Left colon (tissue), 2 donors: ENCODE results near the gene NCKAP1. TPM values are rescaled to one million over a fixed set of nuclear protein-coding genes. Genes with fewer than 3 reads are reported as not detected.
A peak's percentile ranks its signal among the peaks of the same experiment; 100 is the strongest.
"Not testable (repeated sequence)": the region's sequence is repeated elsewhere in the genome, so short reads cannot be mapped to it uniquely, and the experiment has no call there.

ENCODE experiments used
- ATAC-seq: fragments of 200-7000 bp; cut with Tn5 transposase; one replicate; pipeline ENCODE4 v1.9.1; 2020; ENCODE audit warnings: mild to moderate bottlenecking, moderate library complexity
- DNase-seq, 2 donors: peaks; one replicate each; pipeline ENCODE4 v3.0.0-alpha.2; 2020
- intact Hi-C, 2 donors: fragments of 100-400 bp; cut with DNase I in 1 of 2; cut with micrococcal nuclease in 1 of 2; formaldehyde crosslinking; loops; one replicate each; pipeline versions ENCODE4 v1.11.2 to v1.14.0; 2022; cut with DNase I, micrococcal nuclease
- total RNA-seq, 2 donors: library from RNA; stranded (reverse); fragmentation: NEBNext Ultra II Directional; extraction: Animal tissue kit (Norgen Biotek cat#: 25700); gene quantifications; one replicate each; pipeline ENCODE4 v1.2.1, GENCODE V29; 2021
- donor health status: DM: no; HTN: no; CAD: no.
- donor health status: DM: yes; HTN: yes; CAD: no.

Gene NCKAP1
- total RNA-seq, 2 donors from 2014 or later, result 108 to 119 TPM

- intact Hi-C loops, result no loop called here
- ATAC-seq, result no peak
- DNase-seq, result no peak
Measured at GRCh38 chr2:182898718-182899117, 139.5 kb downstream of the NCKAP1 start.

- DNase-seq (no peak), ATAC-seq (no peak)
- intact Hi-C loops, result no loop called here
Measured at GRCh38 chr2:182897137-182897536, 141.1 kb downstream of the NCKAP1 start.

- ATAC-seq, result no peak
- DNase-seq, result no peak
- intact Hi-C loops, result no loop called here
Measured at GRCh38 chr2:182895798-182896197, 142.5 kb downstream of the NCKAP1 start.

- DNase-seq (no peak), ATAC-seq (no peak)
- intact Hi-C loops, result no loop called here
Measured at GRCh38 chr2:182895169-182895568, 143.1 kb downstream of the NCKAP1 start.

GRCh38 chr2:182894174-182894573 lies 144.1 kb downstream of the NCKAP1 start:
- intact Hi-C loops, result no loop called here

GRCh38 chr2:182893666-182894065 lies 144.6 kb downstream of the NCKAP1 start:
- intact Hi-C loops, result no loop called here
- ATAC-seq, result no peak
- DNase-seq, result no peak

More at GRCh38 chr2:182894174-182894573, 144.1 kb downstream of the NCKAP1 start:
- no peak for ATAC-seq
- no peak for DNase-seq

DNA sequence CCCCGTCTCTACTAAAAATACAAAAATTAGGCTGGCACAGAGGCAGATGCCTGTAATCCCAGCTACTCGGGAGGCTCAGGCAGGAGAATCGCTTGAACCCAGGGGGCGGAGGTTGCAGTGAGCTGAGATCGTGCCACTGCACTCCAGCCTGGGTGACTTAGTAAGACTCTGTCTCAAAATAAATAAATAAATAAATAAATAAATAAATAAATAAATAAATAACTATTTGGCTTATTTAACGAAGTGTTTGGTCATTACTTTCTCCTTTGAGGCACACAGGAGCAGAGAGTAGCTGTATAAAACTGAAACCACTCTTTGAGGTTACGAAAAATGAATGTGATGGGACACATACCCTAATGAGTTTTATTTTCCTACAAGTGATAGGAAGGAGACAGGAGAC lies 145.2 kb downstream of the NCKAP1 start:
- DNase-seq, ATAC-seq, intact Hi-C loops: not testable (repeated sequence)

DNA sequence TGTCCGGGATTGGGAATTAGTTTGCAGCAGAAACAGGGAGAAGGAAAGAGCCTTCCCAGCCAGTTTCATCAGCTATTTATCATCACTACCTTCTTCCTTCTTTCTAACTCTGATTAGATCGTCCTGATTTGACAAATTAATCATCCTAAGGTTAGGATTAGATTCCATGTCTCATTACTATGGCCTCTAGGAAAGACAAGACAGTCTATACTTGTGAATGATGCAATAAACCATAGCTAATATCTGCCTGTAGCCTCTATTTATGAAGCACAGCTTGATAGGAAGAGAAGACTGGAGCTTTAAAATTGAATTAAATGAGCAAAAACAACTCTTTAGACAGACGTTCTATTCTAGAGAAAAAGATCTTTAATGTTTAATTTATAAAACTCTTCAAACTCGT lies 146.6 kb downstream of the NCKAP1 start:
- ATAC-seq (no peak), DNase-seq (no peak)
- intact Hi-C loops, result no loop called here

DNA sequence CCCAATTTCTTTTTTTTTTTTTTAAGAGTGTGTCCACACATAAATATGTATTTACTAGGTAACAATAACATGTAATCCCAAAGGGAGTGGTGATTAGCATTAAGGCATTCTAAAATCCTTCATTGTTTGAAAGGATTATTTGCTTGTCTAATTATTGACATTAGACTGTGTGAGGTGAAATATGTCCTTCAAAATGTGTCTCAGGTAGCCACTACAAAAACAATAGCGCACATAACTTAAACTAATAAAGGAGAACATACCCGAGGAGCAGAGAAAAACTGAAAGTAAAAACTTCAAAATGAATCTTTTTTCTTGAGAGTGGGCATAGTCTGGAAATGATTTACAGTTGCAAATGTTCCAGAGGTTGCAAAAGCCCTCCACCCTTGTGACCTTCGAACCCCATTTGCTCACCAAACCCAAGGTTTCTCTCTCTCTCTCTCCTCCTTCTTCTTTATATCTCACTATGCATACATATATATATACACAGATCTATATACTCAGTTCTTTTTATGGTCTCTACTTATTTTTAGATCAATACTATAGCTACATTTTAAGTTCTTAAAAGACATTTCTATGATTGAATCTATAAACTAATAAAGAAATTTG lies 147.4 kb downstream of the NCKAP1 start:
- ATAC-seq (peak; percentile 58), DNase-seq (no peak)
- intact Hi-C loops, result no loop called here

- ATAC-seq, result peak; percentile 27
- intact Hi-C loops, result no loop called here
- no peak for DNase-seq
Measured at GRCh38 chr2:182890305-182890704, 148.0 kb downstream of the NCKAP1 start.

DNA sequence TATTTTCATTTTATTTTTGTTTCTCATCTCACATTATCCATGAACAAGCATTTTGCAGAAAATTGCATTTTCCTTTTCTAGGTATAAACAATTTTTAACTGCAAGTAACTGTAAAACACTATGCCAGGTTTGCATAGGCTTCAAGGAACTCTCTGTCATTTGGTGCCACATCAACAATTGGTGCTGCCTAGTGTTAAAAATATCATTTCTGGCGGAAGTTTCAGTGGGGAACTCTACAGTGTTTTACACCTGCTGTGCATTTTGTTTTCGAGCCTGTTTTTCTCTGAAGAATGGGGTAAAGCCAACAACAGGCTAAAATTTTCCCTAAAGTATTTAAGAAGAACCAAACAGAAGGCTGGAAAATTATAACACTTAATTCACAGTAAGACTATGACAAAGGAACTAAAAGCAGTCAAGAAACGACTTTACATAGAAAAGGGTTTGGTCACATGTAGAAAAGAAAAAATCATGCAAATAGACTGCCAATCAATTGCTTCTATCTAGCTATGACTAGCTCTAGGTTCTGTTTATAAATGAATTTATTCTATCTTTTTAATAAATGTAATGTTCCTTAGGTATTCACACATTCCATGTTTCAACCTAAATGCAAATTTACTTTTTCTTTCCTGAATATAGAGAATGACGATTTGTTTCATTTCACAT lies 150.4 kb downstream of the NCKAP1 start:
- DNase-seq, result no peak
- intact Hi-C loops, result no loop called here
- no peak for ATAC-seq

DNA sequence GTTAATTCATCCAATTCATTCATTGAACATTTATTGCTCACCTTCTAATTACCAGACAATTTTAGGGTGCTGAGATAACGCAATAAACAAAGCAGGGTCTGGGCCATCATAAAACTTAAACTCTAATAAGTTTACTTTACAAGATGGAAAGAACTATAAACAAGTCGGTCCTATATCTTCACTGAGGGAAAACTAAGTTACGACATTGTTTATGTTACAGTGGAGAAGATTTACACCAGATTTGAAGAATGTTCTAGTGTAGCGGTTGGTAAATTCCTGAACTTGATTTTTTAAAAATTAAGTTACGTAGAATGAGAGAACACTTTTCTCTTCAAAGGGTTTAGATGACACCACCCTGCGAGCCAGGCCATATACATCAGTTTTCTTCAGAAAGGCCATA lies 151.2 kb downstream of the NCKAP1 start:
- DNase-seq, result no peak
- ATAC-seq, result no peak
- intact Hi-C loops, result no loop called here

GRCh38 chr2:182885771-182886170 lies 152.5 kb downstream of the NCKAP1 start:
- intact Hi-C loops, result no loop called here
- ATAC-seq (no peak), DNase-seq (no peak)

- DNase-seq, result no peak
- intact Hi-C loops, result no loop called here
- ATAC-seq, result no peak
Measured at GRCh38 chr2:182883451-182883850, 154.8 kb downstream of the NCKAP1 start.

DNA sequence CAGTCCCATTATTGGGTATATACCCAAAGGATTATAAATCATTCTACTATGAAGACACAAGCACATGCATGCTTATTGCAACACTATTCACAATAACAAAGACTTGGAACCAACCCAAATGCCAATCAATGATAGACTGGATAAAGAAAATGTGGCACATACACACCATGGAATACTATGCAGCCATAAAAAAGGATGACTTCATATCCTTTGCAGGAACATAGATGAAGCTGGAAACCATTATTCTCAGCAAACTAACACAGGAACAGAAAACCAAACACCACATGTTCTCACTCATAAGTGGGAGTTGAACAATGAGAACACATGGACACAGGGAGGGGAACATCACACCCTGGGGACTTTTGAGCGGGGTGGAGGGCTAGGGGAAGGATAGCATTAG lies 158.2 kb downstream of the NCKAP1 start:
- intact Hi-C loops, ATAC-seq, DNase-seq: not testable (repeated sequence)

DNA sequence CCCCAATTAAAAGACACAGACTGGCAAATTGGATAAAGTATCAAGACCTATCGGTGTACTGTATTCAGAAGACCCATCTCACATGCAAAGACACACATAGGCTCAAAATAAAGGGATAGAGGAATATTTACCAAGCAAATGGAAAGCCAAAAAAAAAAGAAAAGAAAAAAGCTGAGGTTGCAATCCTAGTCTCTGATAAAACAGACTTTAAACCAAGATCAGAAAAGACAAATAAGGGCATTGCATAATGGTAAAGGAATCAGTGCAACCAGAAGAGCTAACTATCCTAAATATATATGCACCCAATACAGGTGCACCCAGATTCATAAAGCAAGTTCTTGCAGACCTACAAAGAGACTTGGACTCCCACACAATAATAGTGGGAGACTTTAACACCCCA lies 161.6 kb downstream of the NCKAP1 start:
- DNase-seq, intact Hi-C loops, ATAC-seq: not testable (repeated sequence)

- intact Hi-C loops, result no loop called here
- DNase-seq (peak in 1 of 2 donors; percentile 22), ATAC-seq (peak; percentile 27)
Measured at GRCh38 chr2:182870227-182870626, 168.0 kb downstream of the NCKAP1 start.

DNA sequence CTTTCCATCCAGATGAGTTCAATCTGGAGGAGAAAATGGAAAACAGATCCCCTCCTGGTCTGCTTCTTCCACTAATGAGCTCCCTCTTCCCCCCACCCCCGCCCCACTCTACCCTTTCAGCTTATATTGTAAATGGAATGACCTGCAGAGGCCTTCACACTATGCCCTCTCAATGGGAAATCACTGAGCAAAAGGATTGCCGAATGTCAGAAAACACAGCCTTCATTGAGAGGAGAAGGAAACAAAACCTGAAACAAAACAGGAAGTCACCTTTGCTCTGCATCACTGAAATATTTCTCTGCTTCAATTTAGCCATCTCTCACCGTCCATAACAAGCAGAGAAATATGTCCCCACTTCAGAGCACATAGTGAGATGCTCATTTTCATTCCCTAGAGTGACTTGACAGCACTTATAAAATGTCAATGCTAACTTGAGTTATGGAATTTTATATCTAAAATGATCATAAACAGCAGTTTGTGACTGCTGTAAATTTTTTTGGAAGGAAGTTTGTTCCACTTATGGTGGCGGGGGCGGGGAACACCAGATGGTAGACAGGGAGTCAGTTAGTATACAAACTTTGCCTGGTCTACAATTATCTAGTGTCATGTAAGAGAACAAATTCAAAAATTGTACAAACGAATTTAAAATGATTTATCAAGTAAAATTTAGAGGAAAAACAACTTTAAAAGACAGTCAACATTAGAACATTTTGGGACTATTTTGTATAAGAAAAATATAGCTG lies 170.0 kb downstream of the NCKAP1 start:
- peak; percentile 56 for ATAC-seq
- peak in 1 of 2 donors; percentile 54 for DNase-seq

DNA sequence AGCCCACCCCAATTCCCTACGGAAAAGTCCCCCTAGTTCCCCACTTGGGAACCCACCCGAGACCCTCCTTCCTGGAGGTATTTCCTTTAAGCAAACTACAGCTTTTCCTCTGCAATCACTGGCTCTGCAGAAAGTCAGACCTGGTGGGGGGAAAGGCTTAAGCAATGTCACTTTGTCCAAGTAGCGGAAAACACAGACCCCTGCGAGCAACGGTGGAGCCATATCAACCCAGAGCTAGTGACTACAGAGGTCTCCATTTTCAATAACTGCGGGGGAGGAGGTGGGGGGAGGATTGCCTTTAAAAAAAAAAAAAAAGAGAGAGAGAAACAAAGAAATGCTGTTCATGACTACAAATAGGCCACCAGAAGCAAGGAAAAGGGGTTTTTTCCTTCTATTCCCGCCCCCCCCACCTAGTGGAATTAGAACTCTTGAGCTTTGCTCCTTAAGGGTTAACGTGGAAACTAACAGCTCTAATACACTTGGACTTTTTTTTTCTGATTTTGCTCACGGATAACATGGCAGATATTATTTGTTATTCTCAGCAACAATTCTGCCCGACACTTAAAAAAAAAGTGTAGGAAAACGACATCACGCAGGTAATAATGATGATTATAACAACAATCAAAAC lies 170.7 kb downstream of the NCKAP1 start:
- ATAC-seq (no peak), DNase-seq (no peak)
- intact Hi-C loops, result no loop called here

More for the DNA sequence above, 170.0 kb downstream of the NCKAP1 start:
- intact Hi-C loops, result no loop called here
